Measurements from ENCODE around the gene NAT8. TPM values are rescaled to one million over a fixed set of nuclear protein-coding genes. Genes with fewer than 3 reads are reported as not detected.
"Not testable (repeated sequence)": the region's sequence is repeated elsewhere in the genome, so short reads cannot be mapped to it uniquely, and the experiment has no call there.

Gene NAT8, protein sequence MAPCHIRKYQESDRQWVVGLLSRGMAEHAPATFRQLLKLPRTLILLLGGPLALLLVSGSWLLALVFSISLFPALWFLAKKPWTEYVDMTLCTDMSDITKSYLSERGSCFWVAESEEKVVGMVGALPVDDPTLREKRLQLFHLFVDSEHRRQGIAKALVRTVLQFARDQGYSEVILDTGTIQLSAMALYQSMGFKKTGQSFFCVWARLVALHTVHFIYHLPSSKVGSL
- total RNA-seq: not detected
- long read RNA-seq: 0 reads

DNA sequence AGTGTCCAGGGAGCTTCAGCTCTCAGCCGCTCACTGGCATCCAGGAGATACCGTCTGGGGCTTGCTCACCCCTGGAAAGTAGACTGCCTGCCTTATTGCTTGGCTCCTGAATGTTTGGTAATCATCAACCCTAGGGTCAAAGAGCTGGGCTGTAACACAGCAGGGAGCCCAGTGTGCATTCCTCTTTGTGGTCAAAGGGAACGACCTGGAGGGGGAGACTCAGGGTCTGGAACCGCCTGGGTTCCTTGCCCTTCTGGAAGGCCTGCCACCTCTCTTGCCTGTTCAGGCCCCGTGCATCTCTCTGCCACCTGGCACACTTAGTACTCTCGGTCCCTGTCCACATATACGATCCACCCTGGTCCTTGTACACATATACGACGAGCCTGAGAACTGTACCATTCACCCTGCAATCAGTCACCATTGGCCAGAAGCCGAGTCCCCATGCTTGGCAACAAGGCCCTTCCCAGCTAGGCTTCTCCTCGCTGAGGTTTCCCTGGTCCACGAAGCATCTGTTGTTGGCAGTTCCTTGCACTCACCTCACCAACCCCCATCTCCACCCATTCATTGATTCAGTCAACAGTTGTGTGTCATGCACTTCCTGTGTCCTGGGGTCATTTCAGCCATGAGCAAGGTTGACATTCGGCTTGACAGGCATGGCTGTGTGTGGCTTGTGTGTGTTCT is at the start of gene NAT8:
TSS of gene NAT8 (minus strand) at position 85 of the 681 bp plus-strand sequence. CDS start 794 bp downstream, outside the sequence.
- no peak for DNase-seq
- ATAC-seq: no peak
- intact Hi-C loops (cut with DNase I): no loop called here

DNA sequence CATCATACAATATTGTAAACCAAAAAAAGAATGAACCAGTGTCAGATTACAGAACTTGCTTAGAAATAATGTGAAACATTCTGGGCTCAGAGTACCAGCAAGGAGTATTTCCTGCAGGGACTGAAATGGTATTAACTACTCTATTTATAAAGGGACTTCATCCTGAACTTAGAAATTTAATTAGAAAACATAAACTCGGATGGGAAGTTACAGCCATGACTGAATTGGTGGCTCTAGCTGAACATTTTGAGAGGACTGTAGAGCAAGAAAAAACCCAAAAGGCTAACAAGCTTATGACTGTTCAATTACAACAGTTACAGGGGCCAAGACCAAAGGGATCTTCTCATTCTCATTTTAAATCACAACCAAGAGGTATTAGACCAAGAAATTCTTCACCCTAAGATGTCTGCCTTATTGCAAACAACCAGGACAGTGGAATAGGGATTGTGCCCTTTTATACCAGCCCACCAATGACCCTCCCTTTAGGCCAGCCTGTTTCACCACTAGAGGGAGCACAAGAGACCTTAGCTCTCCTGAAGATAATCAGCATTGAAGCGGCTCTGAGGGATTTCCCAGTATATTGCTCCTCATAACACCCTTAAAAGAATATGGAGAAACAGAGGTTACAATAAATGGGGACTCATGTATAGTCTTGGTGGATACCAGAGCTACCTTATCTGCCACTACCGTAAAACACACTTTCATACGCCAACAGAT is 48.3 kb upstream of the NAT8 start:
- peak; percentile 53 to 86 for ATAC-seq
- DNase-seq; intact Hi-C loops (cut with DNase I): not testable (repeated sequence)

DNA sequence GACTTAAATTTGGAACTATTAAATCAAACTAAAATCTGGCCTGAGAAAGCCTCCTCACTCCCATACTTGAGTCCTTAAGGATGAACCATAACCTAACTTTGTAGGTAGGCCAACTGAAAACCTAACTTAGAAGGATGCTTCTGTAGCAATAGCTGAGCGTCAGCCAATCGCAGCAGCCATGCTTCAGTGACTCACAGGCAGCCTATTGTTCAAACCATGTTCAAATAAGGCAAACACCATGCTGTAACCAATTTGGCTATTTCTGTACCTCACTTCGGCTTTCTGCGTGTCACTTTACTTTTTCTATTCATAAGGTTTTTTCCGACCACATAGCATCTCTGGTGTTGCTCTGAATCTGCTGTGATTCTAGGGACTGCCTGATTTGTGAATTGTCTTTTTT is 46.3 kb upstream of the NAT8 start:
- intact Hi-C loops (cut with DNase I); ATAC-seq; DNase-seq: not testable (repeated sequence)

DNA sequence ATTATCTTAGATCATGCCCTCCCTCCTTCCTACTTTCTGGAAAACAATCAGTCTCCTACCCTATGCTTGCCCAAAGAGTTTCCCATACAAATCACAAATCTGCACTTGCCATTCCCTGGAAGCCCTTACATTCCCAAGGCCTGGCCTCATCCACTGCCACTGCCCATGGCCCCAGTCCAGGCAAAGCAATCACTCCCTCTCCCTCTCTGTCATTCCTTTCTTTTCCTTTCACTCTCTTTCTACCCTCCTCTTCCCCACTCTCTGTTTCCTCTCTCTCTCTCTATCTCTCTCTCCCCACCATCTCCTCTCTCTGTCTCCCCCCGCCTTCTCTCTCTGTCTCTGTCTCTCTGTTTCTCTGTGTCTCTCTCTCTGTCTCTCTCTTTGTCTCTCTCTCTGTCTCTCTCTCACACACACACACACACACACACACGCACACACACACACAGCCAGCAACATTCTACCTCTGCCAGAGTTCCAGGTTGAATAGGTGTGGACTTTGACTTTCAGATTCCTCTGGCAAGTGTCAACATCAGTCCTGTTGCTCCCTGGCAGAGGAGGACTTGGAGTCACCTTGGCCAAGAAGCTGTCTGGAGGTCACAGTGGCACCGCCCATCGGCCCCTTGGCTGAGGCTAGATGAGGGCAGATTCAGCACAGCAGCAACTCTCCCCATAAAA is 43.7 kb upstream of the NAT8 start:
- ATAC-seq (no peak), DNase-seq (no peak)
- intact Hi-C loops (cut with DNase I): no loop called here

DNA sequence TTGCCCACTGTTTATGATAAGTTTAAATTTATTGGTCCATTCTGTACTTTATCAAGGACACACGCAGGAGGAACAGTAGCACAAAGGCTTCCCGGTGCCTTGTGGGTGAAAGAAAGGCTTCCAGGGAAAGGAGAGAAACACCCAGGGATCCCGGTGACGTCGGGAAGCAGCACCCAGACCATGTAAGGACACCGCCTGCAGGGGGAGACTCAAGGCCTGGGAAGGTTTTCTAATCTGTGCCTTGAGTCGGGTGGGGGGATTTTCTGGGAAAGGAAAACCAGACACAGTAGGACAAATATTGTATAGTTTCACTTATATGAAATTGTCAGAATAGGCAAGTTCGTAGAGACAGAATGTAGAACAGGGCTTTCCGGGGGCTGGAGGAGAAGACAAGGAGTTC is 42.7 kb upstream of the NAT8 start:
- DNase-seq; intact Hi-C loops (cut with DNase I): not testable (repeated sequence)
- peak; percentile 19 to 38 for ATAC-seq

DNA sequence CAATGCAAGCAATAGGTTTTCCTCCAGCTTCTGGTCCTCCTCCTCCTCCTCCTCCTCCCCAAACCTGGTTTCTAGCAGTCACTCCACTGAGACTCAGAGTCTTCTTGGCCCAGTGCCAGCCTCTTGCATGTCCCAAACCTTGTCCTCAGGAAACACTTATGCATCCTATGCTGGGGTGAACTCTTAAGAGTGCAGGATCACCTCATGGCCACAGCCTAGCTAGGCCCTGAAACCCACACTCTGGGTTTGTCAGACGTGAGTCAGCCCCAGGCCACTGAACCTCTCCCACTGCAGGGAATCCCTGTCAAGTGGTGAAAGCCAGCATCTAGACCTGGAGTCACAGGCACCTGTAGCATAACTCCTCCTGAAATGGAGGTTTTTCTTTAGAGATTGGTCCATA is 42.1 kb upstream of the NAT8 start:
- DNase-seq; ATAC-seq; intact Hi-C loops (cut with DNase I): not testable (repeated sequence)

DNA sequence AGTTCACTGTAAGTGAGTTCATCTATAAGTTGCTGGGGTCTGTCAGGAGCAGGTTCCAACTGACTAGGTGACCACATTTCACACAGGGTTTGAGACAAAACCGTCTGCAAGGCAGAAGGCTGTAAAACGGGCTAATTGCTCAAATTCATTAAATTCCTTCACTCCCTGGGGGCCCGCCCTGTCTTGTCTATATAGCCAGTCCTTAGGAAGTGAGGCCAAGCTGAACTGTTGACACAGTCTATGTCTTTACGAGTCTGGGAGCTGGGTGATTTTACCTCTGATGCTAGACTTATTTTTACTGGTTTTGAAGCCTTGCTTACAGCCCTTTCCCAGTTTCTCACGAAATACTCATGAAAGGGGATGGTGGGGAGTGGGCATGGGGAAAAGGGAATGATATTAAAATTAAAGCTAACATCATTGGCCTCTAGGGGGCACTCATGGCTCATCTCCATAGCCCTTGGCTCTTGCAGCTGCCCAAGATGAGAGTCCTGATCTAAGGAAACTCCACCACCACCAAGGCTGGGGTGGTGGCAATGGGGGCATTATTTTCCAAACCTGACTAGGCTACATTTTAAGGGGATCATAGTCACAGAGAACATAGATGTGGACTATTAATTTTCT is 37.8 kb upstream of the NAT8 start:
- intact Hi-C loops (cut with DNase I); DNase-seq: not testable (repeated sequence)
- peak; percentile 34 to 48 for ATAC-seq

DNA sequence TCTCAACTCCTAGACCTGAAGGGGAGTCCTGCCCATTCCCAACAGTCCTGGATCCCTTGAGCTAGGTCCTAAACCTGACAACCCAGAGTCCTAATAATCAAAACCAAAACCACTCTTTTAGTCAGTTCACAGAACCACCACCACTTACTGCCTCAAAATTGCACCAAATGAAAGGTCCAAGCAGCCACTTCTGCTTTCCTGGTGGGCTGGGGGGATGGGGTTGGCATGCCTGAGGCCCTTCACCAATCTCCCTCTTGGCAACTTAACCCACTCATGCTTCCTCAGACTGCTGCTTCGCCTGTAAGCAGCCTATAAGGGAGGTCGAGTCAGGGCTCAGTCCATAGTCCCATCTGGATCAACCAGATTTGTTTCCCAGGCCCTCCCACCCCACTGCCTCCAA is 37.0 kb upstream of the NAT8 start:
- ATAC-seq; intact Hi-C loops (cut with DNase I); DNase-seq: not testable (repeated sequence)

DNA sequence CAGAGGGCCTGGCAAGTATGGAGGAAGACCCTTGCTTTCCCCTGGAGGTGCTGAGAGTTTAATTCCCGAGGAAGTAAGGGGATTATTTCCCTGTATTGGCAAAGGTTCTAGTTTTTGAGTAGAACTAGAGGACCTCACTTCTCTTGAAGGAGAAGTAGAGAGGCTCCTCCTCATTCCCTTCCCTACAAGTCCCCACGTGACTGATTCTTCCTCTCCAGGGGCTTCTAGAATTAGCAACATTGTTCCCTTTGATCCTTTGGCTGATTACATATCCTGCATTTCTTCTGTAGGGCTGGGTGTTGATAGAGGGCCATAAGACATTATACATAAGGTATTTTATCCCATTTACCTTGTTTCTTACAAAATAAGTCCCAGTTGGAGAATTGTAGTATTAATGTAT is 35.8 kb upstream of the NAT8 start:
- ATAC-seq; DNase-seq; intact Hi-C loops (cut with DNase I): not testable (repeated sequence)

DNA sequence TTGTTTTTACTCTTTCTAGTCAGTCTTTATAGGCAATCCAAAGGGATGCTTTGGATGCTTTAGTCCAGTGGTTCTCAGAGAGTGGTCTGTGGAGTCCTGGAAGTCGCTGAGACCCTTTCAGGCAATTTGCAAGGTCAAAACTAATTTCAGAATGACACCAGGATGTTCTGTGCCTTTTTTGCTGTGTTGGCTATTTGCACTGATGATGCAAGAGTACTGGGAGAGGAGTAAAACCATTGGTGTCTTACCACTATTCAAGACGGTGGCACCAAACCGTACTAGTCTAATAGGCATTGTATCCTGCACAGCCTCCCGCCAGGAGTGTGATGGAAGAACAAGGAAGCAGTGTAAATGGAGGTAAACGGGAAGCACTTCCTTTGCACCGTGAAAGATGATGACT is 34.0 kb upstream of the NAT8 start:
- DNase-seq; ATAC-seq; intact Hi-C loops (cut with DNase I): not testable (repeated sequence)

DNA sequence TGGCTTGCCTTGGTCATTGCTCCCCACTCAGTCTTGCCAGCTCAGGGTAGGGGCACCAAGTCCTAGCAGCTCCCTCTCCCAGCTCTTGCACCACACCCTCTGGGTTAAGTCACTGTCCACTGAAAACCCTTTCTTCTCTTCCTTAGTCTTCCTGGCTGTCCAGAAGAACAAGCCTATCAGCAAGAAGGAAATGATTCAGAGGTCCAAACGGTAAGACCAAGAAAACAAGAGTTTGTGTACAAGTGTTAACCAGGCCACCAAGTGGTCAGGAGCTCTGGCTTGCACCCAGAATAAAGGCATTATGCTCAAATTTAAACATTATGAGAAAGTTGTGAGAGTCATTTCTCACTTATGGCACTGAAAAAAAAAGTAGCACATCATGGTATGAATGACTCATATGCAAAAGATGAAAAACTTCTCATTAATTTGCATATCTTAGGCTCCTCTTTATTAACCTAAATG is 32.5 kb upstream of the NAT8 start:
- DNase-seq; ATAC-seq; intact Hi-C loops (cut with DNase I): not testable (repeated sequence)

DNA sequence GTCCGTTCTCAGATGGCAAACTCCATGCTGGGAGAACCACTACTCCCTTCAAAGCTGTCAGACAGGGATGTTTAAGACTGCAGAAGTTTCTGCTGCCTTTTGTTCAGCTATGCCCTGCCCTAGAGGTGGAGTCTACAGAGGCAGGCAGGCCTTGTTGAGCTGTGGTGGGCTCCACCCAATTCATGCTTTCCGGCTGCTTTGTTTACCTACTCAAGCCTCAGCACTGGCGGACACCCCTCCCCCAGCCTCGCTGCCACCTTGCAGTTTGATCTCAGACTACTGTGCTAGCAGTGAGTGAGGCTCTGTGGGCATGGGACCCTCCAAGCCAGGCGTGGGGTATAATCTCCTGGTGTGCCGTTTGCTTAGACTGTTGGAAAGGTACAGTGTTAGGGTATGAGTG is 27.8 kb upstream of the NAT8 start:
- ATAC-seq; intact Hi-C loops (cut with DNase I); DNase-seq: not testable (repeated sequence)

DNA sequence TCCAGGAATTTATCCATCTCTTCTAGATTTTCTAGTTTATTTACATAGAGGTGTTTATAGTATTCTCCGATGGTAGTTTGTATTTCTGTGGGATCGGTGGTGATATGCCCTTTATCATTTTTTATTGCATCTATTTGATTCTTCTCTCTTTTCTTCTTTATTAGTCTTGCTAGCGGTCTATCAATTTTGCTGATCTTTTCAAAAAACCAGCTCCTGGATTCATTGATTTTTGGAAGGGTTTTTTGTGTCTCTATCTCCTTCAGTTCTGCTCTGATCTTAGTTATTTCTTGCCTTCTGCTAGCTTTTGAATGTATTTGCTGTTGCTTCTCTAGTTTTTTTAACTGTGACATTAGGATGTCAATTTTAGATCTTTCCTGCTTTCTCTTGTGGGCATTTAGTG is 25.0 kb upstream of the NAT8 start:
- ATAC-seq; intact Hi-C loops (cut with DNase I); DNase-seq: not testable (repeated sequence)

DNA sequence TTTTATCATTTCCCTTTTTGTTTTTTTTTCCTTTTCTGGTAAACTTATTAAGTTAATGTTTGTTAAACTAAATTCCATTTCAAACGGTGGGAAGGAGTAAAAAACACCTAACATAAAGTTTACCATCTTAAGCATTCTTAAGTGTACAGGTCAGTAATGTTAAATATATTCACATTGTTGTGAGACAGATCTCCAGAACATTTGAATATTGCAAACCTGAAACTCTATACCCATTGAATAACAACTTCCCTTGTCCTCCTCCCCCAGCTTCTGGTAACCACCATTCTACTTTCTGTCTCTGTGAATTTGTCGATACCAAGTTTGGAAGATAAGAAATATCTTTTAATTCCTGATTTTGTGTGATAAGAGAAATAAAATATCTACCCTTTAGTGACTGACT is 12.0 kb upstream of the NAT8 start:
- ATAC-seq (no peak), DNase-seq (no peak)
- intact Hi-C loops (cut with DNase I): no loop called here

DNA sequence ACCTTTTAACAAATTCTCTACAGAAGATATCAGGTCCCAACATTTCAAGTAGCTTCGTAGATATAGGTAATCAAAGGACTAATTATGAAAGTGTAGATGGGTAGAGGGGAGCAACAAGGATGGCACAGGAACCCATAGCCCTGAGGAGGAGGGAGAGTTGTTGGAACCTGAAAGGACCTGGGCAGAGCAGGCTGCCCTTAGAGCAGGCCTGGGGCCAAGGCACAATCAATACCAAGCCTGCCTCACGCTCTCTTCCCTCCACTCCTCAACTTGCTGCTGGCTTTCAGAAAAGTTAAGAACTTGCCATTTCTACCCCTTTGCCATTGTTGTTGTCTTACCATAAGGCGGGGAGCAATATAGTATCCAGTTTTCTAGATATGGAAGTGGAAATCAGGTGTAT is 10.1 kb upstream of the NAT8 start:
- intact Hi-C loops (cut with DNase I): no loop called here
- no peak for DNase-seq
- no peak for ATAC-seq

DNA sequence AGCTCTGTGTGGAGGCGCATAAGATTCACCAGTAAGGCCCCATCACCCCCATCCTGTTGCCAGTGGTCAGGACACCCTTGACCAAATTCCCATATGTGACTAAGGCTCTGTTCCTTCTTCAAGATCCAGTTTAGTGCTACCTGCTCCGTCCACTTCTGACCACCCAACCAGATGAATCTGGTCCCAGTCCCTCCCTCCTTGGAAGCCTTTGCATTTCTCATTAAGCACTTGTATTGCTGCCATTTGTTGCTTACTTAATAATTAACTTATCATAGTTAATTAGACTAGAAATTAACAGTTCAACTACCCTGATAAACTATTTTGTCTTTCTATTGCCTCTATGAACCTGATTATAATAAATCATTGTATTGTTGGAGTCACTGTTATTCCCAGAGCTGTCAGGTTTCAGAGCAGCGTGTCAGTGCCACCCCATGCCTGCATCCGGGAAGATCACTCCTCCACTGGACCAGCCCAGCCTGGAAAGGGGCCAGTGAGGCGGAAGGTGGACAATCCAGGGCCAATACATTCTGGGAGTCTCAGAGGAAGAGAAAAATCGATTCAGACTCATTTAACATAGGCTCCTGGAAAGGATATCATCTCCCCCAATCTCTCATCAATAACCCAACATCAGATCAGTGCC is 9.5 kb upstream of the NAT8 start:
- no peak for ATAC-seq
- intact Hi-C loops (cut with DNase I): no loop called here
- no peak for DNase-seq

DNA sequence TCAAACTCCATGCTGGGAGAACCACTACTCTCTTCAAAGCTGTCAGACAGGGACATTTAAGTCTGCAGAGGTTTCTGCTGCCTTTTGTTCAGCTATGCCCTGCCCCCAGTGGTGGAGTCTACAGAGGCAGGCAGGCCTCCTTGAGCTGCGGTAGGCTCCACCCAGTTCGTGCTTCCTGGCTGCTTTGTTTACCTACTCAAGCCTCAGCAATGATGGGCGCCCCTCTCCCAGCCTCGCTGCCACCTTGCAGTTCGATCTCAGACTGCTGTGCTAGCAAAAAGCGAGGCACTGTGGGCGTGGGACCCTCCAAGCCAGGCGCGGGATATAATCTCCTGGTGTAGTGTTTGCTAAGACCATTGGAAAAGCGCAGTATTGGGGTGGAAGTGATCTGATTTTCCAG is 5.5 kb upstream of the NAT8 start:
- ATAC-seq; DNase-seq; intact Hi-C loops (cut with DNase I): not testable (repeated sequence)

DNA sequence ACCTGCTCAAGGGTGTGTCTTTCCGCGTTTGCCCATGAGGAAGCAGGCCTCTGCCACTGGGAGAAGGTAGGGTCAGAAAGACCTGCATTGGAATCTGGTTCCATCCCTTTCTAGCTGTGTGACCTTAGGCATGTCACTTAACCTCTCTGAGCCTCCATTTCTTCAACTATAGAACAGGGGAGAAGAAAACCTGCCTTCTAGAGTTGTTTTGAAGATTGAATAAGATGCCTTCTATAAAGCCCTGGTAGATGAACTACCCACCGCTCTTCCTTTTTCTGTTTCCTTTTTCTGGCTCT is 507 bp downstream of the NAT8 start:
- ATAC-seq (no peak), DNase-seq (no peak)
- intact Hi-C loops (cut with DNase I): no loop called here
